Sigmoid colon (tissue), 4 donors: ENCODE data around the gene LNPK.

Experiments
- CTCF ChIP-seq, 4 experiments: fragments of 450-650 bp in 3 of 4; fragments of 200-600 bp in 1 of 4; IDR thresholded peaks; one replicate each; pipeline ENCODE4 v1.5.1; 2016 to 2019; ENCODE audit warnings: antibody characterized with exemption in 4 of 4, mild to moderate bottlenecking in 3 of 4, moderate library complexity in 2 of 4
- POLR2A ChIP-seq, 2 donors: fragments of 450-650 bp; IDR thresholded peaks; one replicate each; pipeline ENCODE4 v1.6.1; 2016; ENCODE audit warnings: antibody characterized with exemption in 2 of 2, mild to moderate bottlenecking in 2 of 2, moderate library complexity in 2 of 2
- POLR2AphosphoS5 ChIP-seq, 4 donors: sonication (generic); formaldehyde crosslinking; IDR thresholded peaks; one replicate each; pipeline ENCODE4 v1.6.1; 2017; ENCODE audit warnings: antibody characterized with exemption in 4 of 4

- TF ChIP-seq CTCF (IDR thresholded peaks at IDR 0.05) (no peak), POLR2AphosphoS5 (IDR thresholded peaks at IDR 0.05) (no peak), POLR2A (IDR thresholded peaks at IDR 0.05) (no peak)
These were observed 72.2 kb downstream of the LNPK start for GRCh38 chr2:175929850-175930249.
